GM19023 (cell line): Measurements from ENCODE around the gene HMGCS1.
A peak's percentile ranks its signal among the peaks of the same experiment; 100 is the strongest.
"Not testable (repeated sequence)": the region's sequence is repeated elsewhere in the genome, so short reads cannot be mapped to it uniquely, and the experiment has no call there.

Experiments
- ATAC-seq: cut with Tn5 transposase; IDR thresholded peaks from one replicate; pipeline ENCODE4 v1.9.1; 2021; ENCODE audit warnings: mild to moderate bottlenecking, moderate library complexity; ENCODE audit not compliant: unreplicated experiment

The HMGCS1 gene

GRCh38 chr5:43313035-43313853 is at the start of gene HMGCS1:
HMGCS1 (minus strand) TSS chr5:43313412; CDS start chr5:43298965, 14,447 bp downstream.
- ATAC-seq = peak; percentile 92

DNA sequence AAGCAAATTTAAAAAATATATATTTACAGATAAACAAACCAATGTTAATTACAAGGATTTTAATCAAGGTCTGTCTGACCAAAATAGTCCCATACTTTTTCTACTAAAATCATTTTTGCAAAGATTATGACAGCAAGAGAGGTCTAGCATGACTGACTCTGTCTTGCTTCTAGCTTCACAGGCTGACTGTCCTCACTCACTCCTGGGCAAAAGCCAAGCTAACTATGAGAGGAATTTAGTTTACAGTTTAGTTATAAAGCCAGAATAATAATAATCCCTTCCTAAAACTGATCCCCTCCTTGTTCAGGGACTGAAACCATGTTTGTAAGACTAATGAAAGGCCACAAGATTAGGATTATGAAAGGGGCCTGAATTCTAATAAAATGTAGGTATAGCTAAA is 45.5 kb upstream of the HMGCS1 start:
- no peak for ATAC-seq

DNA sequence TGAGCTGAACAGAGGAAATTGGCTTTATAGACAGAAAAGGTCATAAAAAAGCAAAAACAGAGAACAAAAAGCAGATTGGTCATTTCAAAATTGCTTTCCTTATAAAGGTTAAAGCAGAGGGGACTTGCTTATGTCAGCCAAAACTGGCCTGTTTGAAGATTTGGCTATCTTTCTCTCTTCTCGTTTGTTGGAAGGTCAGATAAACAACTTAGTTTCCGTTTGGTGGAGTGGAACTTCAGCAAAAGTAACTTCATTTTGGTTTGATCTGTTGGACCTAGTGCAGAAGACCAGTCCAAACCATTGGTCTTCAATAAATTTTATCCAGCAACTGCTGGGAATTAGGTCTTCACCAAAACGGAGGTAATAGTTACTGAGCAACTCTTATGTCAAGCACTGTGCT is 45.1 kb upstream of the HMGCS1 start:
- ATAC-seq = no peak

- no peak for ATAC-seq
Observed at GRCh38 chr5:43357878-43358281, 44.7 kb upstream of the HMGCS1 start.

DNA sequence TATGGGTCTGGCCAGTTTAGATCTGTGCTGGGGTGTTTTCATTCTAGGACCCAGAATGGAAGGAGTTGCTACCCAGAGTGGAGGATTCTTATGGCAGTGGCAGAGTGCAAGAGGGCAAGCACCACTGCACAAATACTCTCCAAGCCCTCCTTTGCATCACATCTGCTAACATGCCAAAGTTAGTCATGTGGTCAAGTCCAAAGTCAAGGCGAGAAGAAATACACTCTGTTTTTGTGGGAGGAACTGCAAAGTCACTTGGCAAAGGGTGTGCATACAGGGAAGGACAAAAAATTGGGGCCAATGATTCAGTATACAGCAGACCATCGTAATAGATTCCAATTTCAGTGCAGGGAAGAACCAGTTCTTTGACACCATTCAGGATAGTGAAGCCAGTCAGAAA is 43.9 kb upstream of the HMGCS1 start:
- ATAC-seq = no peak

DNA sequence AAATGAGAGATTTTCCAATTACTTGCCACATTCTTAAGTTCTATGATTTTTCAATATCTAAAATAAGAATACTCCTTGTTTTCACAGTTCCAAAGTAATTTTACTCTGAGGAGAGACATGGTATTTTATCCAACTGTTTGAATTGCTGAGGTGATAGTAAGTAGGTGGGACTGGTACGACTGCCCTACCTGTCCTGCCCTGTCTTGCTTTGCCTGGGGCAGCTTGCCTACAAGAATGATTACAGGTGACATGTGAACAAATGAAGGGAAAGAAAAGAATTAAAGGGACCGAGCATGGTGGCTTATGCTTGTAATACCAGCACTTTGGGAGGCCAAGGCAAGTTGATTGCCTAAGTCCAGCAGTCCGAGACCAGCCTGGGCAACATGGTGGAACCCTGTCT is 41.6 kb upstream of the HMGCS1 start:
- ATAC-seq = no peak

DNA sequence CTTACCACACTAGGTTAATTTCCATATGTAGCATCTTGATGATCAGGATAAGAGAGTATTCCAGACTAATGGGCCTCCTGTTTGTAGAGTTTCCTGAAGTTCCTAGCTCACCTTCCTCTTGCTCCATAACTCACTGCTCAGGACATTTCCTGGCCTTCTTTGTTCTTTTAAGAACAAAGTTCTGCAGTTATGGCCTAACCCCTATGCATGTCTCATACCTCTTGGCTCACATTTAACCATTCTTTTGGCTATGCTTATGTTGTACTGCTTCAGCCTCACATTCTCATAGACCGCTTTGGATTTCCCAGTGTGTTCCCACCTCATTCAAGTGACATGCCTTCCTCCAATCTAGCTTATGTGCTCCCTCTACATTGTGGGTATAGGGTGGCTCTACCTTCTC is 40.5 kb upstream of the HMGCS1 start:
- no peak for ATAC-seq

DNA sequence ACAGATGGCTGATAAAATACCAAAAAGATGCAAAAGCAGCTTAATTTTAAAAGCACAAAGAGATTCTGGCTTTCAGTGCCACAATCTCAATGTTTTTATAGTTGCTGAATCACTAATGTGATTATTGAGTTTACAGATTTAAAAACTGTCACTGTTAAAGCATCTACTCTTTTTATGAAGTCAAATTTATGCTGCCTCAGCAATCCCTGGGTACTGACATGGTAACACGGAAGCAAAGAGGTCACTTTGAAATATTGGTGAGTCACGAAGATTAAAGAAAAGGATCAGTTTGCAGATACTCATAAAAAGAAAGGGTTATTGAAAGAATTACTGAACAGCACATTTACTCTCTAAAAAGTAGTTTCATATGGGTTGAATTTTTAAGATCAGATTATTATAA is 39.7 kb upstream of the HMGCS1 start:
- ATAC-seq = no peak

GRCh38 chr5:43352131-43352530 is 38.9 kb upstream of the HMGCS1 start:
- no peak for ATAC-seq

DNA sequence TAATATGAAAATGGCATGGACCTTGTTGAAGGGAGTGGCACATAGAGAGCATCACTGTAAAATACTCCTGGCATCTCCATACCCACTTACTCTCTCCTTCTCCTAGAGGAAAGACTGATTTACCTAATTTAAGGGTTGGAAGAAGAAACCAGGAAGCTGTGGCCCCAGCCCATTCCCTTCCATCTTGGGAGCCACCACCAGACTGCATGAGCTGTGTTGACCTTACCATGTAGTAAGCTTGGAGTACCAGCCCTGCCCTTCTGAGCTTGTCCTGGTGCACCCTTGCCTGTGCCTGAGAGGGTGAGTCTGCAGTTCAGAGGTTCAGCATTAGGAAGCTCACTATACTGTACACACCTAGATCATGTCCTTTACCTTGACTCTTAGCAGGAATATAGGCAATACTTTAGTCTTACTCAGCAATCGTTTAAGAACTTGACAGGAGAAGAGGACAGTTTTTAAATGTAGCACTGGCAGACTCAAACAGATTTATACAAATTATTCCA is 35.7 kb upstream of the HMGCS1 start:
- no peak for ATAC-seq

DNA sequence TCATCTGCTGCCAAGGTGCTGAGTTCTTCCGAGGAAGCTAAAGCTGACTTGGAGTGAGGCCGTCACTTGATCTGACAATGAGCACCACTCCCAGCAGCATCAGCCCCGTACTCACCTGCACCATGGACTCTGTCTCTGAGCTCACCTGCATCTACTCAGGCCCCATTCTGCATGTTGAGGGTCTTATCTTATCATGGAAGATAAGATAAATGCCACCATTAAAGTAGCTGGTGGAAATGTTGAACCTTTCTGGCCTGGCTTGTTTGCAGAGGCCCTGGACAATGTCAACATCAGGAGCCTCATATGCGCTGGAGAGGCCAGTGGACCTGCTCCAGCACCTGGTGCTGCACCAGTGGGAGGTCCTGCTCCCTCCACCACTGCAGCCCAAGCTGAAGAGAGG is 35.0 kb upstream of the HMGCS1 start:
- no peak for ATAC-seq

DNA sequence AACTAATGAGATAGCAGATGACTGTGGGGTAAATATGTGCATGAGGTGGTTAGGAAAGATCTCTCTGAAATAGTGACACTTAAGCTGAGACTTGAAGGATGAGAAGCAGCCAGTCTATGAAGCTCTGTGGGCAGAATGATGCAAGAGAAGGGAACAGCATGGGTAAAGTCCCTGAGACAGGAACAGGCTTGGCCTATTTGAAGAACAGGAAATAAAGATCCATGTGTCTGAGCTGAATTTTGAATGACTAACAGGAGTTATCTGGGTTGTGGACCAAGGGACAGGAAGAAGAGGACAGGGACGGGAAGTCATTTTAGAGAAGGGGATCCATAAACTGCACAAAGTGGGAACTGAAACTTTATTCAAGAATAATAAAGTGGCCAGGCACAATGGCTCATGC is 25.6 kb upstream of the HMGCS1 start:
- ATAC-seq = no peak

- ATAC-seq = no peak
Observed at GRCh38 chr5:43336159-43336558, 22.9 kb upstream of the HMGCS1 start.

GRCh38 chr5:43335681-43336080 is 22.5 kb upstream of the HMGCS1 start:
- ATAC-seq = no peak

DNA sequence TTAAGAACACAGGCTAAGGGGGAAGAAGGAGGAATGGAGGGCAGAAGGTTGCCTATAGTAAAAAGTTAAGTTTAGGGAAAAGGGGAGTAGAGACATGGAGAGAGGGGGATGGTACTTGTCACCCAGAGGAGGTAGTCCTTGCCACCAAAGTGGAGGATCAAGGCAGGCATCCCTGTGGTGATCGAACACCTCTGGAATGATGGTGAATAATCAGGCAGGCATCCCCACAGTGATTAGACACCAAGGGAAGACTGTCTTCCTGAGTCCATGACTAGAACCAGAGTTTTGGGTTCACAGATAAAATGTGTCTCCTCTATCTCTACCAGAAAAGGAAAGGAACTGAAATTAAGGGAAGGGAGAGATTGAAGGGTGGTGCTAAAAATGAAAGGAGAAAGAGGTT is 19.2 kb upstream of the HMGCS1 start:
- no peak for ATAC-seq

DNA sequence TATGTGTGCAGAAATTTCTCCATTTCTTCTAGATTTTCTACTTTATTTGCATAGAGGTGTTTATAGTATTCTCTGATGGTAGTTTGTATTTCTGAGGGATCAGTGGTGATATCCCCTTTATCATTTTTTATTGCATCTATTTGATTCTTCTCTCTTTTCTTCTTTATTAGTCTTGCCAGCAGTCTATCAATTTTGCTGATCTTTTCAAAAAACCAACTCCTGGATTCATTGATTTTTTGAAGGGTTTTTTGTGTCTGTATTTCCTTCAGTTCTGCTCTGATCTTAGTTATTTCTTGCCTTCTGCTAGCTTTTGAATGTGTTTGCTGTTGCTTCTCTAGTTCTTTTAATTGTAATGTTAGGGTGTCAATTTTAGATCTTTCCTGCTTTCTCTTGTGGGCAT is 12.4 kb upstream of the HMGCS1 start:
- ATAC-seq = not testable (repeated sequence)

GRCh38 chr5:43323488-43323887 is 10.3 kb upstream of the HMGCS1 start:
- ATAC-seq = not testable (repeated sequence)

DNA sequence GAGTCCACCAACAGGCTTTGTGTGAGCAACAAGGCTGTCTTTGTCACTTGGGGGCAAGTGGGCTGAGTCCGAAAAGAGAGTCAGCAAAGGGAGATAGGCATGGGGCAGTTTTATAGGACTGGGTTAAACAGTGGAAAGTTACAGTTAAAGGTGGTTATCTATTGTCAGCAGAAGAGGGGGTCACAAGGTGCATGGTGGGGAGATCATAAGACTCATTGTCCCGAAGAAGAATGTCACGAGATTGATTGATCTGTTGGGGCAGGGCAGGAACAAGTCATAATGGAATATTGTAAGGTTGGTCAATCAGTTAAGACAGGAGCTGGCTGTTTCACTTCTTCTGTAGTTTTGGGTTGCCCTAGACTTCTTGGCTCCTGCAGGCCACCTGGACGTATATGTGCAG is 7.6 kb upstream of the HMGCS1 start:
- no peak for ATAC-seq

DNA sequence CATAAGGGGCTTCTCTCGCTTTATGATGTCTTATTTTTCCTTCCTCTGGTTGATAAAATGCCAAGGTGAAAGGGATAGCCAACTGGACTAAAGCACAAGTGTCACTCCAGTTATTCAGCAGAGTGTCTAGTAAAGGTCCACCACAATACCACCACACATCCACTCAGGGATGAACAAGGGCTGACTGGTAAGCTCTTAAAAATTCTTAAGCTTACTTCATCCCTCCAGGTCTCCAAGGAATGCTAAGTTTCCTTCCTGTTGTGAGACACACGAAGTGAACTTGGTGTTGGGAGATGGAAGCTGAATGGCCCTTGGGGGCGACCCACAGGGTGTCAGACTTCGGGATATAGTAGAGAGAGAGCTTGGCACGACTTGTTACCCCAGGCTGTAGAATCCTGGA is 3.2 kb upstream of the HMGCS1 start:
- no peak for ATAC-seq

DNA sequence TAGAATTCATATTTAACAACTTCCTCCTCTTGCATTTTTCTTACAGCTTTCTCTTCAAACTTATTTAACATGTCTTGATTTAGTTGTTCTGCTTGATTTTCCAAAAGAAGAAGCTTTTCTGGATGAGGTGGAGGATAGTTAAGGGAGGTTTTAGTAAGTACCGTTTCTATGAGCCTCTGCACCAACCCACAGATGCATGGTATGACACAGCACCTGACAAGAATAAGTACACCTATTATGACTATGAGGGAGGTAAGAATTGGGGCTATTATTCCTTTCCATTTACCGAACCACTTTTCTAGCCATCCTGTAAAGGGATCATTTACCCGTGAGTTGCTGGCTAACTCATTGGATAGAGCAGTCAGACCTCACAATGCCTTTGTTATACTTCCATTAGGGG is 2.5 kb upstream of the HMGCS1 start:
- no peak for ATAC-seq

DNA sequence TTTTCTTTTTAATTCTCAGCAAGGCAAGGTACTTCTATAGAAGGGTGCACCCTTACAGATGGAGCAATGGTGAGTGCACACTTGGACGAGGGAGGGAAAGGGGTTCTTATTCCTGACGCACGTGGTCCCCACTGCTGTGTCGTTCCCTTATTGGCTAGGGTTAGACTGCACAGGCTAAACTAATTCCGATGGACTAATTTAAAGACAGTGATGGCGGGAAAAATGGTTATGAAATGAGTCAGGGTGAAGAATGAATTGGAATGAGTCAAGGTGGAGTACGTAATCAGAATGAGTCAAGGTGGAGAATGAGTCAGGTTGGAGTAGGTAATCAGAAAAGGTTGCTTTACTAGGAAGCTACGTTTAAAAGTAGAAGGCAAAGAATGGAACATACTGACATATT is 2.1 kb upstream of the HMGCS1 start:
- ATAC-seq = no peak

GRCh38 chr5:43314724-43315123 is 1.5 kb upstream of the HMGCS1 start:
- ATAC-seq = no peak
